ENCODE measurements around the gene GABRP.
"Not testable (repeated sequence)": the region's sequence is repeated elsewhere in the genome, so short reads cannot be mapped to it uniquely, and the experiment has no call there.

Gene GABRP

GRCh38 chr5:170809551-170809950, 26.0 kb downstream of the GABRP start:
- DNase-seq = no peak

- DNase-seq = no peak
Observed at GRCh38 chr5:170811719-170812118, 28.2 kb downstream of the GABRP start.

GRCh38 chr5:170813231-170813630, 29.7 kb downstream of the GABRP start:
- no peak for DNase-seq

DNA sequence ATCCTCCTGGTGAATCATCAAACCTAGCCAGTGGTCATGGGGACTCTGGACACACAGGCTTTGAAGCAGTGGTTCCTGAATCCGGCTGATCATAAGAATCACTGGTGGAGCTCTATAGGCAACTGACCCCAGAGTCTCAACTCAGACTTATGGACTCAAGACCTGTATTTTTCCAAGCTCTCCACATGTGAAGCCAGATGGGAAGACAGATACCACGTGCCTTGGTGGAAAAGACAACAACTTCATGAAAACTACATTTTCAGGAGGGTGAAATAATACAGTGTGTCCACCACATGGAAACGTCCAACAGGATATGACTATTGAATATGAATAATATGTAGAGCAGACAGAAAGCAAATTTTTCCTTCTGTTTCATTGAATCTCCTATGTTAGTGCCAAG, 33.7 kb downstream of the GABRP start:
- DNase-seq = no peak

DNA sequence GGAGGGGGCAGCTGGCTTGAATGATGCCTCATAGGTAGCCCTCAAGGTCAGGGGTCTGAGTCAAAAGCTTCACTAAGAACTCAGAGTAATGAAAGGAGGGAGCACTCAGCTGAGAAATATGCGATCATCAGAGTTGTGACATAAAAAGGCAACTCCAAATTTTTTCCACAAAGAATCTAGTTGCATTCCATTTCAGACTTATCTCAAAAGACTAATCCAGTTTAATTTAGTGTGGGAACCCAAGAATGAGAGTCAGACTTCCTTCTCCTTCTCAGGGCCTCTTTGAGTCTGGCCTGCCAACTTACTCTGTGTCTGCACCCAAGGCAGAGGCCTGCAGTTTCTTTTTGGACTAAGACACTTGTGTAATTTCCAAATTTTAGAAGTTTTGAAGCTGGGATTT, 34.7 kb downstream of the GABRP start:
- no peak for DNase-seq

- DNase-seq = no peak
Observed at GRCh38 chr5:170819824-170820223, 36.3 kb downstream of the GABRP start.

- DNase-seq = no peak
Observed at GRCh38 chr5:170821257-170821800, 37.8 kb downstream of the GABRP start.

DNA sequence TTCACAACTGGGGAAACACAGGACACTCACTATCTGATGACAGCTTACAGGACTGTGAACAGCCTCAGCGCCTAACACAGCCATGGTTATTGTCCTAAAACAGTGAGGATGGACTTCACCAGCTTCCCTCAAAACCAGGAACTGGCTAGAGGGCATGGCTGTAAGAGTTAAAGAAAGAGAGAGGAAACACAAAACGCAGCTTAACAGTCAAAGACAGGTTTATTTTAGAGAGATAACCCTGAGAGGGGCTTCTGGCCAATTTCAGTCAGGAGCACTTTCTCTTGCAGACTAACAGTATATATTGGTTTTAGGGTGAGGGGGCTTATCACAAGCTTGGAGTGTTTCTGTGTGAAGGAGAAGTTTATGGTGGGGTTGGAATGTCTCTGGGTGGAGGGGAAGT, 42.6 kb downstream of the GABRP start:
- DNase-seq = no peak

GRCh38 chr5:170832241-170832640, 48.7 kb downstream of the GABRP start:
- no peak for DNase-seq

- not testable (repeated sequence) for DNase-seq
Observed at GRCh38 chr5:170833981-170834380, 50.5 kb downstream of the GABRP start.

- no peak for DNase-seq
Observed at GRCh38 chr5:170836226-170836625, 52.7 kb downstream of the GABRP start.

- DNase-seq = no peak
Observed at GRCh38 chr5:170843870-170844269, 60.3 kb downstream of the GABRP start.

- no peak for DNase-seq
Observed at GRCh38 chr5:170844651-170845050, 61.1 kb downstream of the GABRP start.

DNA sequence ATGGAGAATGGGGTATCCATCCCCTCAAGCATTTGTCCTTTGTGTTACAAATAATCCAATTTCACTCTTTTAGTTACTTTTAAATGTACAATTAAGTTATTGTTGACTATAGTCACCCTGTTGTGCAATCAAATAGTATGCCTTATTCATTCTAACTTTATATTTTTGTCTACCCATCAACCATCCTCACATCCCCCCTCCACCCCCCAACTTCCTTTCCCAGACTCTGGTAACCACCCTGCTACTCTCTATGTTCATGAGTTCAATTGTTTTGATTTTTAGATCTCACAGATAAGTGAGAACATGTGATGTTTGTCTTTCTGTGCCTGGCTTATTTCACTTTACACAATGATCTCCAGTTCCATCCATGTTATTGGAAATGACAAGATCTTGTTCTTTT, 62.9 kb downstream of the GABRP start:
- no peak for DNase-seq

DNA sequence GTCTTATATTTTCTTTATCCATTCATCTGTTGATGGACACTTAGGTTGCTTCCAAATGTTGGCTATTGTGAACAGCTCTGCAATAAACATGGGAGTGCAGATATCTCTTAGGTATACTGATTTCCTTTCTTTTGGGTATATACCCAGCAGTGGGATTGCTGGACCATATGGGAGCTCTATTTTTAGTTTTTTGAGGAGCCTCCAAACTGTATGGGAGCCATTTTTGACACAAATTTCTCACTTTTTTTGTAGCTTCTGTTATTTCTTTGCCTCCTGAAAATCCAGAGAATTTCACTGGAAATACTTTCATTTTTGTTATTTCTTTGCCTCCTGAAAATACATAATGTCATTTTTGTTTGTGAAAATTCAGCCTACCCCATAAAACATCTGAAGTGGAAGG, 63.3 kb downstream of the GABRP start:
- DNase-seq = no peak

DNA sequence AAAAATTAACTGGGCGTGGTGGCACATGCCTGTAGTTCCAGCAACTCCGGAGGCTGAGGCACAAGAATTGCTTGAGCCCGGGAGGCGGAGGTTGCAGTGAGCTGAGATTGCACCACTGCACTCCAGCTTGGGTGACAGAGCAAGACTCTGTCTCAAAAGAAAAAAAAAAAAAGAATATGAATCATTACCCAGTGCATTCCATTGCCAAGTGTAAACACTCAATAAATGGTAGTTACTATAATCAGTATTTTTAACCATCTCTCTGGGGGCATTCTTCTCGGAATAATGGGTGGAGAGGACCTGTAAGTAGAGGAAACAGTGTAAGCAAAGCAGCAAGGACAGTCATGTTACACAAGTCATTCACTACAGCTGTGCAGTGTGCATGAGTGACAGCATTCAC, 64.5 kb downstream of the GABRP start:
- DNase-seq = no peak

GRCh38 chr5:170849374-170849773, 65.8 kb downstream of the GABRP start:
- DNase-seq = no peak

GRCh38 chr5:170854566-170854965, 71.0 kb downstream of the GABRP start:
- no peak for DNase-seq

DNA sequence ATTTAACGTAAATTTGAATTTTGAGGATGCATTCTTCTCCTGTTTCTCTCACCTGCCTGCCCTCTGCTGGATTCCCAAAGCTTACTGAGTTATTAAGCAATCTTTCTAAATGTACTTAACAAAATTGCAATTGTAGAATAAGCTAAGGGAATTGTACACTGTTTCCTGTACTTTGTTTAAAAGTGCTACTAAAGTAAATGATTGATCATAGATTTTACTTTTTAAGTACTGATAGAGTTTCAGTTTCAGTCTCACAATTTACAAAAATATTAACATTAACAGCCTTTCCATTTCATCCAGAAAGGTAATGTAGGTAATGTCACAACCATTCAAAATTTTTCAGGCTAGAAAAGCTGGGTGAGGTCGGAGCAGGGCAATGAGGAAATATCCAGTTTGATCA, 73.5 kb downstream of the GABRP start:
- DNase-seq = no peak

- no peak for DNase-seq
Observed at GRCh38 chr5:170860415-170860814, 76.9 kb downstream of the GABRP start.

DNA sequence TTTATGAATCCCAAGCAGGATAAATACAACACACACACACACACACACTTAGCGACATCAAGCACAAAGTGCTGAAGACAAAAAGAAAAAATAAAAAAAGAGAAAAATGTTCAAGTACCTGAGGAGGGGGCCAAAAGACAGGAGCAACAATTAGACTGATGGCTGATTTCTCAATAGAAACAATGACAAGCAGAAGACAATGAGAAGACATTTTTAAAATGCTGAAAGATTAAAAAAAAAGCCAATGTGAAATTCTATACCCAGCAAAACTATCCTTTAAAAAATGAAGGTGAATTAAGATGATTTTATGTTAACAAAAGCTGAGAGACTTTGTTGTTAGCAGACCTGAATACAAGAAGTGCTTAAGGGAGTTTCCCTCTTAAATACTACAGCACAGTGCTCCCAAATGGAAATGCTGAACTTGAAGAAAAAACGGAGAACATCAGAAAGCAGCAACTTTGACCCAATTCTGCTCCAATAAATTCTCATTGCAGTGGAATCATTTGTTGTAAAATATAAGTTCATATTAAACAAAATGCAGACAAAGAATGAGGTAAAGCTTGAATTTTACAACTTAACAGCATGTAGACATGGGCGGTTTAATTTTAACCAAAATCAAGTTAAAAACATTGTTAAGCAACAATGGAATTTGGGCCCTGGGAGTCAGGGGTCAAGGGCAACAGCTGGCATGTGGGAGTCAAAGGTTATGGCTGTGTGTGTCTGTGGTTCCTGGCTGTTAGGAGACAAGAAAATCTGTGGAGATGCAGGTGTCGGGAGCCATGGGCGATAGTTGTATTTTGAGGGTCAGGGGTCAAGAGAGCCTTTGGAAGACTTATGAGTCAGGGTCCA, 77.5 kb downstream of the GABRP start:
- no peak for DNase-seq

GRCh38 chr5:170861667-170861916, 78.1 kb downstream of the GABRP start:
- DNase-seq = no peak

DNA sequence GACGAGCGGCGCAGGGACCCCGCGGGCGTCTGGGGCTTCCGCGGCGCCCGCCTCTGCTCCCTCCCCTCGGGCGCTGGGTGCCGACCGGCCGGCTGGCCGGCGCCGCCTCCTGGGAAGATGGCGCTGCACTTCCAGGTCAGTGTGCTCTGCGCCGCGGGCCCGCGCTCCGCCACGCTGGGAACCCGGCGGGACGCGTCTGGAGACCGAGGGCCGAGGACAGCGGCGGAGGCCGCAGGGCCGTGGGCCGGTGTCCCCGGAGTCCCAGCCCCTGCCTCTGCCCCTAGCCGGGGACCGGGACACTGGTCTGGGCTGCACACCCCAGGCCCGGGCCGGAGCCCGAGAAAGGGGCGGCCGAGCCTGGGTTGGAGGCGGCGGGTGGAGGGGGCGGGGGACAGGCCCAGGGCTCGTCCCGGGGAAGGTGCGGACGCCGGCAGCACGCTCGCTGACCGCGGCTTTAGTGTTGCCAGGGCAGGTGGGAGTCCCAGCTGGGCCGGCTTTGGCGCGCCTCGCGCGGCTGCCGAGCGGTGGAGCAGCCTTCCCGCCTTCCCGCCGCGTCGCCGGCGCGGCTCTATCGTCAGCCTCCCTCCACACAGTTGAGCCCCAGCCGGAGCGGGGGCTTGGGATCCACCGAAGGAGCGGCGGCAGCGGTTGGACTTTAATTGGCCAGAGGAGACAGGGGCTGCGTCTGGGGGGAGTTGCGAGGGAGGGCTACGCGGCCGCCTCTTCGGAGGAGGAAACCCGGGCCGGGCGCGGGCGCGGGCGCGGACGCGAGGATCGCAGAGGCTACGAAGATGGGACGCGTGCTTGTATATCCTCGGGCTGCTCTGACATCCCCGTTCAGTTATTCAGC, 78.6 kb downstream of the GABRP start, which contains the start of gene RANBP17:
Gene RANBP17 (plus strand): TSS at position 102 of the 850 bp plus-strand sequence.
- DNase-seq = no peak

DNA sequence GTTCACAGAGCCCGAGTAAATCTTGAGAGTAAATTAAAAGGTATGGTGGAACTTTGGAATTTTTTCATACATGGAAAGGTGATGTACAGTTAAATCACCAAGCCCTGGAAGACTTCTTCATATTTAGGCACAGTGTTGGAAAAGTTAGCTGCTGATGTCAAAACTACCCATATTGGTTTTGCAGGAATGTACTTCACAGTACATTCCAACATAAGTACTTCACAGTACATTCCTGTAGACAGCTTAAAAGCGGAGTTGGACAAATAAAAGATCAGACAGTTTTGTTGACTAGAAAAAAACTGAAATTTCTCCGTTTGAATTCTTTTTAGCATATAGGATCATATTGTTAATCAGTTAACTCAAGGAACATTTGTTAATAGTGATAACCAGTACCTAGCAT, 80.1 kb downstream of the GABRP start:
- DNase-seq = no peak
